Hepatocyte (in vitro differentiated cells): Measurements from ENCODE around the gene PHACTR2.

Experiments
- CTCF ChIP-seq: fragments of 200-600 bp; sonication (generic); IDR thresholded peaks from 2 replicates; pipeline ENCODE4 v1.5.1; 2016; ENCODE audit warnings: antibody characterized with exemption, mild to moderate bottlenecking; ENCODE audit not compliant: poor library complexity
- EZH2phosphoT487 ChIP-seq: fragments of 200-600 bp; sonication (generic); IDR thresholded peaks from one replicate; pipeline ENCODE4 v1.6.1; 2018; ENCODE audit warnings: antibody characterized with exemption, mild to moderate bottlenecking, low read depth, moderate library complexity; ENCODE audit not compliant: unreplicated experiment, severe bottlenecking

GRCh38 chr6:143810745-143811144 is 133.0 kb downstream of the PHACTR2 start:
- TF ChIP-seq CTCF (no peak), EZH2phosphoT487 (no peak)
